ENCODE measurements around the gene NPAS2.

Gene NPAS2

DNA sequence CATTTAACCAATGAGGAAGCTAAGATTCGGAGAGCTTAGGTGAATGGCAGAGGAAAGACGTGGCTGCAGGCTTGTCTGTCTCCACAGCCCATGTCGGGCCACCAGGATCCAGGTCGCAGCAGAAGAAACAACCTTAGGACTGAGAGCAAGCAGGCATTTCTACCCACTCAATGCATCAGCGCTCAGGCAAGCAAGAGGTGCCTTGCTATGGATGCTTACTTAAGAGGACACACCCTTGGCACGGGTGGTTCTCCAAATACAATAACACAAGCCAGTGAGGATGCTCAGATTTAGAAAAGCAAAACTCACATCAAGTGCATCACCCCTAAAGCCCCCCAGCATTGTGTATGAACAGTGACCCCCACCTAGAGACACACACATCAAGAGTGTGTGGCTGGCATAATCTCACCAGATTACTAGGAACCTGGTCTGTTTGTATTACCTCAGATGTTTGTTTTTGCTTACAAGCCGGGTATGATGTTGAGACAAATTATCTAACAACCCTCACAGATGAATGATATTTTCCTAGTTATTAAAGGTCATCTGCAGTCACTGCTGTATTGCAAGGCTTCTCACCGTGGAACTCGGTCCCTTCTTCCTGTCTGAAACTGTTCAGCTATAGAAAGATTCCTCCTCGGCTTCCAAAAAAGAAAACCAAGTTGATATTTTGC, 34.2 kb upstream of the NPAS2 start:
- no peak for DNase-seq (ENCODE audit: extremely low read depth, low read depth)
- TF ChIP-seq, protein P1, sequence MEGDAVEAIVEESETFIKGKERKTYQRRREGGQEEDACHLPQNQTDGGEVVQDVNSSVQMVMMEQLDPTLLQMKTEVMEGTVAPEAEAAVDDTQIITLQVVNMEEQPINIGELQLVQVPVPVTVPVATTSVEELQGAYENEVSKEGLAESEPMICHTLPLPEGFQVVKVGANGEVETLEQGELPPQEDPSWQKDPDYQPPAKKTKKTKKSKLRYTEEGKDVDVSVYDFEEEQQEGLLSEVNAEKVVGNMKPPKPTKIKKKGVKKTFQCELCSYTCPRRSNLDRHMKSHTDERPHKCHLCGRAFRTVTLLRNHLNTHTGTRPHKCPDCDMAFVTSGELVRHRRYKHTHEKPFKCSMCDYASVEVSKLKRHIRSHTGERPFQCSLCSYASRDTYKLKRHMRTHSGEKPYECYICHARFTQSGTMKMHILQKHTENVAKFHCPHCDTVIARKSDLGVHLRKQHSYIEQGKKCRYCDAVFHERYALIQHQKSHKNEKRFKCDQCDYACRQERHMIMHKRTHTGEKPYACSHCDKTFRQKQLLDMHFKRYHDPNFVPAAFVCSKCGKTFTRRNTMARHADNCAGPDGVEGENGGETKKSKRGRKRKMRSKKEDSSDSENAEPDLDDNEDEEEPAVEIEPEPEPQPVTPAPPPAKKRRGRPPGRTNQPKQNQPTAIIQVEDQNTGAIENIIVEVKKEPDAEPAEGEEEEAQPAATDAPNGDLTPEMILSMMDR (IDR thresholded peaks at IDR 0.05; ENCODE audit: low read depth, low read length): no peak

DNA sequence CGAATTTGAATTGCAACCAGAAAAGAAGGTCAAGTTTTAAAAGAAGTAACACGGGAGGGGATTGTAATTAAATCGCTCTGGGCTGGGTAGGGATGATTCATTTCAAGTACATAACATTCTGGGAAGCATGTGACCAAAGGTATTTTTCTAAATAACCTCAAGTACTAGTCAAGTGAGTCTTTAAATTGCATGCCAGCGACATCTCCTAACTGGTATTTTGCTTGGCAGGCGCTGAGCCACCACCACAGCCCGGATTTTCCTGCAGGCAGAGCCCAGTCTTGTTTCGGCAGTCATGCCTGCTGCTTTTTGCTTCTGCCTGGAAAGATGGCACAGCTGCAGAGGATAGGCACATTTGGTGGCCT, 33.7 kb upstream of the NPAS2 start:
- TF ChIP-seq, protein P1 (IDR thresholded peaks at IDR 0.05; ENCODE audit: low read depth, low read length): no peak
- DNase-seq (ENCODE audit: extremely low read depth, low read depth): peak; percentile 59

- no peak for DNase-seq (ENCODE audit: extremely low read depth, low read depth)
- TF ChIP-seq, protein P1 (IDR thresholded peaks at IDR 0.05; ENCODE audit: low read depth, low read length): no peak
These were observed 33.0 kb upstream of the NPAS2 start for GRCh38 chr2:100786985-100787384.

GRCh38 chr2:100789361-100789760, 30.6 kb upstream of the NPAS2 start:
- TF ChIP-seq, protein P1 (IDR thresholded peaks at IDR 0.05; ENCODE audit: low read depth, low read length): no peak
- no peak for DNase-seq (ENCODE audit: extremely low read depth, low read depth)

DNA sequence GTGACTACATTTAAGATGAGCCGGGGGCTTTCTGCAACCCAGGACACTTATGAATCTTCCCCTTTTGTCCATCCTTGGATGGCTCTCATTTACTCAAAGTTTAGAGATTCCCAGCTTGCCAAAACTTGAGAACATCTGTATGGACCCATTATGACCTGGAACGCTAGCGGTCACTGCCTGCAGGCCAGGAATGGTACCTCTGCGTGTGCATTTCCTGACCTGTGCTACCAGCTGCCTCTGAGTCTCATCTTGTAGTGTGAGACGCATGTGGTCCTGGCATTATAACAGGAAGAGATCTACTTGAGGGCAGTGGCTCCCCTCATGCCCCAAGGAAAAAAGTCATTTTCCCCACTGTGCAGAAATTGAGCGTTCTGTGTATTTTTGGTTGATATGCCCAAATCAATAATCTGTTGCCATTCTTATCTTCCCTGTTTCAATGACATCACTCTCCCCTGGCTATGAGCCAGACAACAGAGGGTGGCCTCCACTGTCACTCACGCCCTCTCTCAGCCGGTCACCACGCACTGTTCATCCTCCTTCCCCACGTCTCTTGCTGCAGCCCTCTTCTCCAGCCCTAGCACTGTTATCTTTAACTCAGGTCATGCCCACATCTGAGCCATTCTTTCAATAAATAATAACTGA, 28.5 kb upstream of the NPAS2 start:
- DNase-seq (ENCODE audit: extremely low read depth, low read depth): no peak
- TF ChIP-seq, protein P1 (IDR thresholded peaks at IDR 0.05; ENCODE audit: low read depth, low read length): no peak

- no peak for DNase-seq (ENCODE audit: extremely low read depth, low read depth)
- TF ChIP-seq, protein P1 (IDR thresholded peaks at IDR 0.05; ENCODE audit: low read depth, low read length): no peak
These were observed 28.0 kb upstream of the NPAS2 start for GRCh38 chr2:100791936-100792308.

GRCh38 chr2:100793220-100793619, 26.7 kb upstream of the NPAS2 start:
- TF ChIP-seq, protein P1 (IDR thresholded peaks at IDR 0.05; ENCODE audit: low read depth, low read length): no peak
- DNase-seq (ENCODE audit: extremely low read depth, low read depth): no peak

Data from AG09319 (cell line).